Kidney (tissue), 14 donors: ENCODE results near the gene PHACTR2. TPM values are rescaled to one million over a fixed set of nuclear protein-coding genes. Genes with fewer than 3 reads are reported as not detected.
"Not testable (repeated sequence)": the region's sequence is repeated elsewhere in the genome, so short reads cannot be mapped to it uniquely, and the experiment has no call there.

Source experiments
- DNase-seq, 5 donors: peaks; one replicate each; pipeline ENCODE4 v3.0.0-alpha.2; 2013 to 2020
- FAIRE-seq: peaks from 2 replicates; lab custom pipeline; 2012; peaks lifted over from hg19 to GRCh38; lab: Jason Lieb, UNC
- H3K27ac ChIP-seq, 2 donors: one replicate each; pipeline ENCODE4 v1.7.0; 2013; ENCODE audit warnings: low read depth in 2 of 2, low read length in 2 of 2, inconsistent platforms in 1 of 2
- H3K27me3 ChIP-seq: one replicate; pipeline ENCODE4 v1.7.1; 2013; ENCODE audit warnings: low read length, inconsistent platforms; ENCODE audit not compliant: control insufficient read depth, insufficient read depth
- H3K36me3 ChIP-seq, 3 donors: one replicate each; pipeline versions ENCODE4 v1.7.0 to v1.7.1; 2013; ENCODE audit warnings: low read length in 3 of 3, control low read depth in 1 of 3, inconsistent platforms in 1 of 3; ENCODE audit not compliant: insufficient read depth in 3 of 3, control insufficient read depth in 2 of 3
- H3K4me1 ChIP-seq, 3 donors: one replicate each; pipeline versions ENCODE4 v1.7.0 to v1.7.1; 2013; ENCODE audit warnings: low read length in 3 of 3, inconsistent platforms in 1 of 3, low read depth in 1 of 3; ENCODE audit not compliant: control insufficient read depth in 2 of 3, insufficient read depth in 2 of 3
- H3K4me3 ChIP-seq, 3 donors: one replicate each; pipeline versions ENCODE4 v1.7.0 to v1.8.1; 2013; ENCODE audit warnings: low read length in 3 of 3, control low read depth in 1 of 3, inconsistent platforms in 1 of 3
- H3K9ac ChIP-seq, 3 donors: one replicate each; pipeline versions ENCODE4 v1.7.0 to v1.7.1; 2013; ENCODE audit warnings: low read length in 3 of 3, control low read depth in 1 of 3, inconsistent platforms in 1 of 3
- H3K9me3 ChIP-seq, 3 donors: one replicate each; pipeline versions ENCODE4 v1.7.0 to v1.7.1; 2013; ENCODE audit warnings: low read length in 3 of 3, control low read depth in 1 of 3, inconsistent platforms in 1 of 3; ENCODE audit not compliant: control insufficient read depth in 2 of 3, insufficient read depth in 1 of 3
- CTCF ChIP-seq: IDR thresholded peaks from 3 replicates; pipeline ENCODE4 v1.5.1; 2012; ENCODE audit warnings: mild to moderate bottlenecking, moderate library complexity, borderline replicate concordance; ENCODE audit not compliant: insufficient read depth; ENCODE audit errors: extremely low read depth
- intact Hi-C: fragments of 100-400 bp; cut with DNase I; formaldehyde crosslinking; loops from one replicate; pipeline ENCODE4 v1.11.1; 2022
- polyA plus RNA-seq: library from polyadenylated mRNA; stranded (reverse); fragments of 350-450 nt; fragmentation: Illumina TruSeq; extraction: RNeasy Lipid Tissue Mini Kit (QIAGEN cat#74804); gene quantifications from one replicate; pipeline ENCODE4 v1.2.3, GENCODE V29; 2014; ENCODE audit warnings: low read depth, low replicate concordance; ENCODE audit not compliant: insufficient read depth
- total RNA-seq: library from RNA; stranded (reverse); fragmentation: NEBNext Ultra II Directional; extraction: Animal tissue kit (Norgen Biotek cat#: 25700); gene quantifications from one replicate; pipeline ENCODE4 v1.2.1, GENCODE V29; 2021
- donor health status: control.
- donor health status: control.
- donor health status: control.
- donor health status: control.
- donor health status: control.
- donor health status: DM: yes; HTN: yes; CAD: no.
- donor health status: Normal renal cell carcinoma (clear cell type).

The PHACTR2 gene
- total and polyA plus RNA-seq, 2 donors from 2014 or later = 3.5 to 56.1 TPM

DNA sequence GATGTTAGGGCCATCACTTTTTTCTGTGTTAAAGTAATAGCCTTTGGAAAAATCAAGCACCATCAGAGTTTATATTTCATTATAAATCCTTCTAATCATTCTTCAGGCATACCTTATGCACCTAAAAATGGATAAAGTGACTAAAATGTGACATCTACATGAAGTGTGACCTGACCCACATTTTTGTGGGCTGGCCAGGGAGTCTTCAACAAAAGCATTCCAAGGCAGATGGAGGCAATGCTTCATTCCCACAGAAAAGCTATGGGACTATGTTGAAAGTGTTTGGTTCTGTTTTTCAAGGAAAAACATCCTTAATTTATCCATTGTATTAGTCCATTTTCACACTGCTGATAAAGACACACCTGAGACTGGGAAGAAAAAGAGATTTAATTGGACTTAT lies 106.6 kb downstream of the PHACTR2 start:
- no peak overlapping the region for H3K4me3 ChIP-seq
- H3K36me3 ChIP-seq = peaks cover 0 to 6% (median 0%) of the 10 kb centered on the region in 3 donors
- intact Hi-C loops = no loop called here
- no peaks in the 10 kb centered on the region for H3K9me3 ChIP-seq
- no peak overlapping the region for H3K9ac ChIP-seq
- TF ChIP-seq CTCF = no peak
- no peak overlapping the region for H3K27ac ChIP-seq
- H3K4me1 ChIP-seq = no peaks in the 10 kb centered on the region
- H3K27me3 ChIP-seq = no peaks in the 10 kb centered on the region
- FAIRE-seq (no peak), DNase-seq (no peak)

DNA sequence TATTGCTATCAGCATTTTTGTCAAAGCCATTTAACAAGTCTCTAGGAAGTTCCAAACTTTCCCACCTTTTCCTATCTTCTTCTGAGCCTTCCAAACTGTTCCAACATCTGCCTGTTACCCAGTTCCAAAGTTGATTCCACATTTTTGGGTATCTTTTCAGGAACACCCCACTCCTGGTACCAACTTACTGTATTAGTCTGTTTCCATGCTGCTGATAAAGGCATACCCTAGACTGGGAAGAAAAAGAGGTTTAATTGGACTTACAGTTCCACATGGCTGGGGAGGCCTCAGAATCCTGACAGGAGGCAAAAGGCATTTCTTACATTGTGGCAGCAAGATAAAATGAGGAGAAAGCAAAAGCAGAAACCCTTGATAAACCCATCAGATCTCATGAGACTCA lies 108.6 kb downstream of the PHACTR2 start:
- H3K4me1 ChIP-seq, H3K27me3 ChIP-seq, FAIRE-seq, H3K27ac ChIP-seq, intact Hi-C loops, H3K9ac ChIP-seq, H3K9me3 ChIP-seq, H3K36me3 ChIP-seq, DNase-seq, H3K4me3 ChIP-seq: not testable (repeated sequence)

DNA sequence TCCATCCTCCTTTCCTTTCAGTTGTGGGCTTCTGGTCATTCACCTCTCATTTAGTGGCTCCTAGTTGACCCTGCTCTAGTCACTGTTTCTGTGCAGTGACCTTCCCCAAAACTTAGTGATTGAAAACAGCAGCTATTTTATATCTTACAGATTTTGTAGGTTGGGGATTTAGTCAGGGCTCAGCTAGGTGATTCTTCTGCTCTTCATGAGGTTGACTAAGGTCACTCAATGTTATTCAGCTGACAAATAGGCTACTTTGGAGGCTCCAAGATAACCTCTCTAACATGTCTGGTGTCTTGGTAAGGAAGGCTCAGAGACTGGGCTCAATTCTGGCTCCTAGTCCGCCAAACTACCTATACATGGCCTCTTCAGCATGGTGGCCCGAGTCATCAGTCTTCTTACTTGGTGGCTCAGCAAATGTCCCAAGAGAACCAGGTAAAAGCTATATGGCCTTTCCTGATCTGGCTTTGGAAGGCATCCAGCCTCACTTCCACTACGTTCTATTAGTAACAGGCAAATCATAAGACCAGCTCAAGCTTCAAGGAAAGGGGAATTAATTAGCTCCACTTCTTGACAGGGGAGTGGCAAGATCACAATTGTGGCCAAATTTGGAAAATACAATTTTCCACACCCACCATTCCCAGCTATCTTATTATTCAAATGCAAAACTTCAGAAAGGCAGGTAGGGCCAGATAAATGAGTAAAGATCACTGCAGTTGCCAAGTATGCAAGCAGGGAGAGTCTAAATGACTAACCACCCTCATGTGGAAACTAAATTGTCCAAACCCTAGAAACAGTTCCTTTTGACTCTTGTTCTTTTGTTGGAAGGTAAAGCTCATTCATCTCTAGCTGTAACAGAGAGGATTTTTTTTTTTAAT lies 114.9 kb downstream of the PHACTR2 start:
- no peak for DNase-seq
- Histone ChIP-seq H3K27me3 (no peaks in the 10 kb centered on the region), H3K4me3 (no peak overlapping the region), H3K36me3 (peaks cover 0 to 8% (median 0%) of the 10 kb centered on the region in 3 donors), H3K27ac (no peak overlapping the region), H3K9ac (no peak overlapping the region), H3K9me3 (no peaks in the 10 kb centered on the region), H3K4me1 (no peaks in the 10 kb centered on the region)
- intact Hi-C loops = no loop called here
- TF ChIP-seq CTCF = no peak
- FAIRE-seq = no peak

GRCh38 chr6:143793280-143793619 lies 115.5 kb downstream of the PHACTR2 start:
- FAIRE-seq (no peak), DNase-seq (no peak)
- intact Hi-C loops = no loop called here
- Histone ChIP-seq H3K27ac (no peak overlapping the region), H3K4me3 (no peak overlapping the region), H3K27me3 (no peaks in the 10 kb centered on the region), H3K9me3 (no peaks in the 10 kb centered on the region), H3K4me1 (no peaks in the 10 kb centered on the region), H3K36me3 (peaks cover 0 to 8% (median 0%) of the 10 kb centered on the region in 3 donors), H3K9ac (no peak overlapping the region)
- TF ChIP-seq CTCF = no peak

DNA sequence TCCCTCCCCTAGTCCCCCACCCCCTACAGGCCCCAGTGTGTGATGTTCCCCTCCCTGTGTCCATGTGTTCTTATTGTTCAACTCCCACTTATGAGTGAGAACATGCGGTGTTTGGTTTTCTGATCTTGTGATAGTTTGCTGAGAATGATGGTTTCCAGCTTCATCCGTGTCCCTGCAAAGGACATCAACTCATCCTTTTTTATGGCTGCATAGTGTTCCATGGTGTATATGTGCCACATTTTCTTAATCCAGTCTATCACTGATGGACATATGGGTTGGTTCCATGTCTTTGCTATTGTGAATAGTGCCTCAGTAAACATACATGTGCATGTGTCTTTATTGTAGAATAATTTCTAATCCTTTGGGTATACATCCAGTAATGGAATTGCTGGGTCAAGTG lies 118.8 kb downstream of the PHACTR2 start:
- H3K27me3 ChIP-seq, FAIRE-seq, intact Hi-C loops, H3K4me3 ChIP-seq, H3K27ac ChIP-seq, H3K4me1 ChIP-seq, H3K36me3 ChIP-seq, DNase-seq, H3K9me3 ChIP-seq, H3K9ac ChIP-seq: not testable (repeated sequence)

GRCh38 chr6:143798487-143798886 lies 120.7 kb downstream of the PHACTR2 start:
- H3K9me3 ChIP-seq, intact Hi-C loops, H3K27me3 ChIP-seq, FAIRE-seq, H3K9ac ChIP-seq, H3K36me3 ChIP-seq, H3K4me1 ChIP-seq, H3K4me3 ChIP-seq, DNase-seq, H3K27ac ChIP-seq: not testable (repeated sequence)
